NCI-H526 treated with DMSO at 0.1 percent for 48 hours (cell line): ENCODE measurements around the gene THBS3.
A peak's percentile ranks its signal among the peaks of the same experiment; 100 is the strongest.
"Not testable (repeated sequence)": the region's sequence is repeated elsewhere in the genome, so short reads cannot be mapped to it uniquely, and the experiment has no call there.

Experiments
- DNase-seq: peaks from one replicate; lab custom pipeline; 2025; lab: John Stamatoyannopoulos, UW

Gene THBS3

DNA sequence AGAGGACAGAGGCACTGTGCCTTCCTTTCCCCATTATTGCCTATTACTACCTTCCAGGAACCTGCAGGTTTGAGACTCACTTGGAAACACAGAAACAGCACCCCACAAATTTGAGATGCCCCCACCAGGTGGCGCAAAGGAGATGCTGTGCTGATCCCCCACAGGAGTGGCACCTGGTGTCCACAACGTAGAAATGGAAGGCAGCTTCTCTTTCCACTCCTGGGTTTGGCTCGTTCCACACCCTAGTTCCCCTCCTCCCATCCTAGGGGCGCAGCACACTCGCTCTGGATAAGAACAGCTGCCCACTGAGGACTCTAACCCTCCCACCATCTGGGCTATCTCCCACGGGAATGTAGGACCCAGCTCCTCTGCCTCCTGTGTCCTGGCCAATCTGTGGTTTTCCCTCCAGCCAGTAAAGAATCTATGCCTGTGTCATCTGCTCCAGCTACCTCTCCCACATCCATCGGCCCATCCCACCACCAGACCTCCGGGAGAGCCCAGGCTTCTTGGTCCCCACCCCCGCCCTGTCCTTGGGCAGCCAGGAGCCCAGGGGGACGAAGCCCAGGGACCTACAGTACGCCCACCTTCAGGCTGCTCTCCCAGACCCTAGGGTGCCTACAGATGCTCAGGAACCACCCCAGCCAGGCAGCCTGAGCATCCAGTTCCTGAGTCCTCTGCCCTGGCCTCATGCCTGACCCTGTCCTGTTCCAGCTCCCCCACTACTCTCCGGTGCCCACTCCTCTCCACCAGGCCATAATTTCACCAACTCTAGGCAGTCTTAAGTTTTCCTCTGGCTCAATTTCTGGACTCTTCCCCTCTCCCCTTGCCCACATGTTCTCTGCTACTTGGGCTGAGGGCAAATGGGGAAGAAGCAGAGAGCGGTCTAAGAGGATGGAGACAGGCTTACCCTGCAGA lies 549 bp downstream of the THBS3 start:
- DNase-seq: peak; percentile 90

DNA sequence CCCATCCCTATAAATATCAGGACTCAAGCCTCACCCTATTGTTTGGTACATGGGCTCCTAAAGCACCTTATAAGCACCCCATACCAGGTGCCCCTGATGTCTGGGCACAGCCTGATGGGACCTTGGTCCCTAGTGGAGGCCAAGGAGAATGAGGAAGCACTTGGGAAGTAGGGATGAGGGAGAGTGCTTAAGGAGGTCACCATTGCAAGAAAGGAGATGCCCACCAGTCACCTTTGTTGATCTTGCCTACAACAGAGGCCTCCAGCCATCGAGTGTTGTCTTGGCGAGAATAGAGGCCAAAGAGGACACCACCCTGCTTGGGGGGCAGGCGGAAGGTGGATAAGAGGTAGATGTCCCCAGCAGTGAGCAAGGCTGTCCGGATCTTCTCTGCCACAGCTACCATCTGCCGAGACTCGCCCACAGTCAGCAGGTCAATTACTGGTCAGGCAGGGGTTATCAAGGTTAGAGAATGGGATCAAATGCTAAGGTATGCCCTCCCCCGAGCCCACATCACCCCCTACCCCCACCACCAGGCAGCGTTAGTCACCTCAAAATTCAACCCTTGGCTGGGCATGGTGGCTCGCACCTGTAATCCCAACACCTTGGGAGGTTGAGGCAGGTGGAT lies 1.6 kb downstream of the THBS3 start:
- DNase-seq: no peak

DNA sequence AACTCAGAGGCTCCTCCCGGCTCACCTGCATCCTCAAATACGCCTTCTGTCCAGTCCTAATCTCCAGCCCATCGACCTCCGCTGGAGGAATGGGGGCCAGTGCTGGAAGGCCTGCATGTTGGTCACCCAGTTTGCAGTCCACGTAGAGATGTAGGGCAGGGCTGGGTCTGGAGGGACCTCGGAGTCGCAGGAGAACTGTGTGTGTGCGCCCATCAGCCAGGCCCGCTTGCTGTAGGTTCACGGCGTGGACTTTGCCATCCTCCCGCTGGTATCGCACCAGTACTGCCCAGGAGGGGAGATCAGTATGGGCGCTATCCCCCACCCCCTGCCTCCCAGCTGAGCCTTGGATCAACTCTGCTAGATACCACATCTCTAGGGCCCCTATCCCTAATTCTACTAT lies 2.7 kb downstream of the THBS3 start:
- DNase-seq: no peak

DNA sequence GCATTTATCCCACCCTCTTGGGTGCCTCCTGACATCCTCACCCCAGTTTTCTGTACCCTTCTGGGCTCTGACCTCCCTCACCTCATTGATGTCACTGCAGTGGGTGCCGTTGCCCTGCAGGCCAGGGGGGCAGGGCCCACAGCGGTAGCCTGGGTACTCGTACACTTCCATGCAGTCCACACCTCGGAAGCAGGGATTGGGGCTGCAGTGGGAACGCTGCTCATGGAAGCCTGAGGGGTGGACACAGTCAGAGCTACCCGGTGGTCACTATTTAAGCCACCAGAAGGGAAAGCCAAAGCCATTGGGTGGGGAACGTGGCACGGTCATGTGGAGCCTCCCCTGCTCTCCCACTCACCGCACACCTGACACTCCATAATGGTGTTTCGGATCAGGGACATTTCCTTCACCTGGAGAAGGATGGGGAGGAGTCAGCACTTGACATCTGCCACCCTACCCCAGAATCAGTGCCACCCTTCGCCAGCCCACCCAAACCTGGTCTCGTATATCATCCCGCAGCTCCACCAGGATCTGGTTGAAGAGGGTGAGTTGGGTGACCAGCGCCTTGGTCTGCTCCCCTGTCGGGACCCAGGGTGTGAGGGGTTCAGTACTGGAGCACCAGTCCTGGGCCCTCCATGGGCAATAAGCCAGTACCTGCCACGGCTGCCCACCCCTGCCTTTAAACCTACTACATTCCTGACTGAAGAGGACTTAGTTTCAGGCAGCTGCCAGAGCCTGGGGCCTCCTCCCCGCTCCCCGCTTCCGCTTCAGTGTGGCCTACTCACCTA lies 4.8 kb downstream of the THBS3 start:
- no peak for DNase-seq

DNA sequence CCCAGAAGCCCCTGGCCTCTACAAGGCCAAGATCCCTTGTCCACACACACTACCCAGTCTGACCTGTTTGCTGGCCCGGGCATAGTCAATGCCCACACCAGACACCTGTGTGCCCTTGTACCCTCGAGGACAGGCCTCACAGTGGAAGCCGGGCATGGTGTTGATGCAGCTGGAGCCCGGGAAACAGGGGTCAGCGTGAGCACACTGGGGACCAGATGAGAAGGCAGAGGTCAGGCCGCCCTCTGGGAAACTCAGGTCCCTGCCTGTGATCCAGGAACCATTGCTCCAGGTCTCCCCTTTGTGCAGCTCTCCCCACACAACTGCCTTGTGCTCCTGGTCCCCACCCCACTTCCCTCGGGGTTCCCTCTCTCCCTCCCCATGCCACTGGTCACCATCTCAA lies 5.5 kb downstream of the THBS3 start:
- no peak for DNase-seq

DNA sequence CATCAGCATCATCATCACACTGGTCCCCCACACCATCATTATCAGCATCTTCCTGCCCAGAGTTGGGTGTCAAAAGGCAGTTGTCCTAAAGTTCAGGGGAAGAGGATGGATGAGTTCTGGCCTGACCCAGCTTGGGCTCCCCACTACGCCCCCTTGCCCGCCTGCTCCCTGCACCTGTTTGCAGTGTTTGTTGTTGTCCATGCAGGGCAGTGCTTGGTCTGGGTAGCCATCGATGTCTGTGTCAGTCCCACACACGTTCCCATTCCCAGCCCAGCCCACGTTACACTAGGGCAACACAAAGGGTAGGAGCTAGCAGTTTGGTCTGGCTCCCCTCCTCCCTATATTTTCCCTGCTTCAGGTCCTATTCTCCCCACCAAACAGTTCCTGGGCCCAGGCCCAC lies 6.8 kb downstream of the THBS3 start:
- DNase-seq: no peak

DNA sequence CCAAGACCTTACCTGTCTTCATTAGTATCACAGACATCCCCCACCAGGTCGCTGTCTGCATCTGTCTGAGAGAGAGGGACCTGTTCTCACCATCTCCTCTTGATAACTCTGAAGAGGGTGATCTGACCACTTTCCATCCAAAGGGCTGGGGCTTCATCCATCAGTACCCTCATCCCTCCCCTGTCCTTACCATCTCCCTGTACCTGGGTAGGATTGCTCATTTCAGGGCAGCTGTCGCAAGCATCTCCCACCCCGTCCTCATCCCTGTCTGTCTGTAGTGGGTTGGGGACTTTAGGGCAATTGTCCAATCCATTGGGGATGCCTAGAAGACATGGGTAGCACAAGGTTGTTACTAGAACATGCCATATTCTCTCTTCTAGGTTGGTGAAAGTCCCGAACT lies 7.9 kb downstream of the THBS3 start:
- no peak for DNase-seq

DNA sequence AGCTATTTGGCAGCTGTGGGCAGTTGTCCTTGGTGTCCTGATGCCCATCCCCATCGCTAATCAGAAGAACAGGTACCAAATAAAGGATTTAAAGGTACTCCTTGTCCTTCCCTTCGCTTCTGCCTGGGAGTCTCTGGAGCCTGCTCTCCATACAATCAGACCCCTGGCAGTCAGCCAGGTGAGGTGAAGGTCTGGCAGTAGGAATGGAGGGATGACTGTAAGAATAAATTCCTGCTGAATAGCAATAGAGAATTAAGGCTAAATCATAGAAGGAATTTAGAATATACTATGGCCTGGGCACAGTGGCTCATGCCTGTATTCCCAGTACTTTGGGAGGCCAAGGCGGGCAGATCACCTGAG lies 9.2 kb downstream of the THBS3 start:
- DNase-seq: no peak

DNA sequence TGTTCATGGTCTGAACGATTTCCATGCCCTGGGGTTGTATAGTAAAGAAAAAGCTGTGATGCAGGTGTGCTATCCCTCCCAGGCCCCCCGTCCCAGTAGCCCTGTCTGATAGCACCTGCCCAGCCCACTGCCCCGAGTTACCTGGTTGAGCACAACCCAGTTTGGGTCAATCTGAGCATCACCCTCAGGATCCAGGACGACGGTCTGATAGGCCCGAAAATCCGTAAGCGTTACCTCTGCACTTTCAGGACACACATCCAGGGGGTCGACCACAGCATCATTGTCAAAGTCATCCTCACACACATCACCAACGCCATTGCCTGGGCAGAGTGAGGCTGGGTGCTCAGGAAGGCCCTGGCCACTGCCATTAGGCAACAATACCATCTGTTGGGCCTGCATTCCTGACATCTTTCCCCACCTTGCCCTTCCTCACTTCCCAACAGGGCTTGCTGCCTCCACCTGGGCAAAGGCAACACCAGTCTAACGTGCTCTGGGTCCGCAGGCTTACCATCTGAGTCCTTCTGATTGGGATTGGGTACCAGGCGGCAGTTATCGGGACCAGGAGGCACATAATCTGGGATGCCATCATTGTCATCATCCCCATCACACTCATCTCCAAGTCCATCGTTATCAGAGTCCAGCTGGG lies 9.7 kb downstream of the THBS3 start:
- DNase-seq: no peak

DNA sequence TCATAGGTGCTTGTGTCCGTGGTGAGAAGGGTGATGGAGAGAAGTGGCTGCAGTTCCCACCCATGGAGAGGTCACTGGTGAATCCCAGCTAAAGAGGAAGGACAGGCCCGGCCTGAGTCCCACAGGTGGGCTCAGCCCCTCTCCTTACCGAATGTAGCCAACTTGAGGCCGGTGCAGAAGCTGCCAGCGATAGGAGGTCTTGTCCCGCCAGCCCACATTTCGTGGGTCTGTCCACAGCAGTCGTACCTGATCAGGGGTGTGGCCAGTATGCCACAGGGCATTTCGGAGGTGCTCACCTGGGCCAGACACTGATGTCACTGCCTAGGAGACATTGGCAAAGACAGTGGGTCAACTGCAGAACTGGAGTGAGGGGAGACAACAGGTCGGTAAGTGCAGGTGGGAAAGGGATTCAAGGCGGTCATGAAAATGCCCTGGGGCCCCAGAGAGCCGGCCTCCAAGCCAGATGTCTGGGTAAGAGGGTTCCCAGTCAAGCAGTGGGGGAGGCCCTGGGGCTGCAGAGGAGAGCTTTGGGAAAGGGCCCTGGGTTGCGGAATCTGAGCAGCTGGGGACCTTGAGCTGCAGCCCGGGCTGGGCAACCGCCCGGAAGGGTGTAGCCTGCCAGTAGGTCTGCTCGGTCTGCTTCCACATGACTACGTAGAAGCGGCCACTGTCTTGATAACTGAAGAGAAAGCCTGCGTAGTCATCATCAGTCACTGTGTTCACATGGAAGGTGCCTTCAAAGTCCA lies 10.6 kb downstream of the THBS3 start:
- DNase-seq: no peak

DNA sequence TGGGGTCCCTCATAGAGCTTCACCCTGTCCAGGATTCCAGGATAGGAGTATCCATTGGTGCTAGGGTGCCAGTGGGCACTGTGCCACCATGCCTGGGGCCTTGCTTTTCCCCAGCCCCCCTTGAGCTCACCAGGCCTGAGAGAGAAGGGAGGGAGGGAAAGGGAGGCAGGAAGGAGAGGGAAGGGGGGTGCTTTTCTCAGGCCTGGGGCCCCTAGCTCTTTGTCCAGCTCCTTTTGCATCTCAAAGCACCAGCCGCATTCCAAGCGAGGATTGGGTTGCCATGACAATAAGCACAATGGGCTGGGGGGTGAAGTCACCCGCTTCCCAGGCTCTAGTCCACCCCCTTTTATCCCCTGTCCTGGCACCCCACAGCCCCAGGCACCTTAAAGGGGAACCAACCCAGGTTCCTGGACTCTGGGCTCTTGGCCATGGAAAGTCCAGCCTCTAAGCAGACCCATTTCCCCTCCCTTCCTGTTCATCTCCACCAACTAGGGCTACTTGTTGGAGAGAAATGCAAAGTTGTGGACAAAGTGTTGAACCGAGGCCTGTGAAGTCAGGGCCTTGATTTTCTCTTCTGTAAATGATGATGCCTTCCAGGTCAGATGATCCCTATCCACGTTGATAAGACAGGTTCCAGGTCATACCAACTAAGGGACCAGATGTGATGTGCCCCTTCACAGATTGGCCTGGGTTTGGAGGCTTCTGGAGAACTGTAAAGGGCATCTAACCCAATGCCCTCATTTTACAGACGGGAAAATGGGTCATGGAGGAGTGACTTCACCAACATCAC lies 11.4 kb downstream of the THBS3 start:
- no peak for DNase-seq

DNA sequence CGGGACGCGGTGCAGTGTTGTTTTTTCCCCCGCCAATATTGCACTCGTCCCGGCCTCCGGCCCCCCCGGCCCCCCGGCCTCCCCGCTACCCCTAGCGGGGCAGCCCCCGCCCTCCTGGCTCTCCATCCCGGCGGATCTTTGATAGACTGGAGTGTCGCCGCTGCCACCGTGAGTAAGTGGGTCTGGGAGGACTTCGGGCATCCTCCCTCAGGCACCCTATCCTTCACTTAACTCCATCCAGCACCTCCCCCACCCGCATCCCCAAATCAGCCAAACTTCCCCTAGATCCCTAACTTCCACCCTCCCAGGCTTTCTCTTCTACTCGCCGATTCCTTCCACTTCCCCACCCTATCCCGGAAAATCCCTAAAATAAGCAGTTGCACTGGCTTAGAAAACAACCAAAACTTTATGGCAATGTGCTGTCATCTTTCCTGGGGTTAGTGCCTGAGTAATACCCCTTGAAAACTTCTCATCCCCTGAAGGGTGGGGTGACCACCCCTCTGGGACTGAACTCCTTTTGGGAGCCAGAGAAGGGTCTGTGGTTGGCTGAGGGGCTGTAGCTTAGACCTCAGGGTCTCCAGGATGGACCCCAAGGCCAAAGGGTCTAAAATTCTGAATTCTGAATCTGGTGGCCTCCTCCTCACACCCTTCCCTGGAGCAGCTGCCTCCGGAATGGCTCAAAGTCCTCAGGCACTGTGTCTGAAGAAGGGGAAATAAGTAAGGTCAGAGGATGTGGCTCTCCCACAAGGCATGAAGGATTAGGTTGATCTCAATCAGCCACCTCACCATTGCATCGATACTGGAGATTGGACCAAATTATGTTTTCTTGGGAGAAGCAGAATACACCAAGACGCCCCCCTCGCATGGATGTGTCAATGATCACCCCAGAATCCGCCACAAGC lies 12.2 kb downstream of the THBS3 start:
- DNase-seq: no peak

DNA sequence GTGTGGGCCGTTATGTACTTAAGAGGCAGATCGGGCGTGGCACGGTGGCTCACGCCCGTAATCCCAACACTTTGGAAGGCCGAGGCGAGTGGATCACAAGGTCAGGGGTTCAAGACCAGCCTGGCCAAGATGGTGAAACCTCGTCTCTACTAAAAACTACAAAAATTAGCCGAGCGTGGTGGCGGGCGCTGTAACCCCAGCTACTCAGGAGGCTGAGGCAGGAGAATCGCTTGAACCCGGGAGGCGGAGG lies 13.8 kb downstream of the THBS3 start:
- DNase-seq: not testable (repeated sequence)

DNA sequence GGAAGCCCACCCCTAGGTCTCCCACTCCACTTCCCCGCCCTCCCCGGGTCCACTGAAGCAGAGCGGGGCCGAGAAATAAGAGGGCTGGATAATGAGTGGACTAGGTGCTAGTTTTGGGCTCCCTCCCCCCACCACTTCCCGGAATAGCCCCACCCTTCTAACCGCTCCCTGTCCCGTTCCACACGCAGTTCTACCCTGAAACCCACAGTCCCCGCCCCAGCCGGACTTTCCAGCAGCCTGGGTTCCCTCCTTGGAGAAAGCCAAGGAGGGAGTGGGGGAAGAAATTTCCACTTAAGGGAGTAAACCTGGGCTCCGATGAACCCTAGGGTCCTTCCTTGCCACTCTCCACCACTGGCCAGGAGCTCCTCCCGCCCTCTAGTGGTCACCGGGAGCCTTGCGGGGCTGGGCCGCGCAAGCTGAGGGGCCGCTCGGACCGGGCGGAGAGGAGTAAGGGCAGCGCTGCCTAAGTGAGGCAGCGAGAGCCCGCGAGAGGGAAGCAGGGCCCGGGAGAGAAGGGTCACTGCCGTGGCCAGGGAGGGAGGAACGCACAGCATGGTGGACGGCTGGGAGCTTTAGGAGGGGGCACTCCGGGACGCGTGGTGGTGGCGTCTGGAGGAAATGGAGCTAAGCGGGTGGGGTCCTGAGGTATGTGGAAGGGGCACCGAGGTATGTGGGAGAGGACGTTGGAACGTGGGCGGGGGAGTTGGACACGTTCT lies 14.3 kb downstream of the THBS3 start:
- DNase-seq: peak; percentile 95

DNA sequence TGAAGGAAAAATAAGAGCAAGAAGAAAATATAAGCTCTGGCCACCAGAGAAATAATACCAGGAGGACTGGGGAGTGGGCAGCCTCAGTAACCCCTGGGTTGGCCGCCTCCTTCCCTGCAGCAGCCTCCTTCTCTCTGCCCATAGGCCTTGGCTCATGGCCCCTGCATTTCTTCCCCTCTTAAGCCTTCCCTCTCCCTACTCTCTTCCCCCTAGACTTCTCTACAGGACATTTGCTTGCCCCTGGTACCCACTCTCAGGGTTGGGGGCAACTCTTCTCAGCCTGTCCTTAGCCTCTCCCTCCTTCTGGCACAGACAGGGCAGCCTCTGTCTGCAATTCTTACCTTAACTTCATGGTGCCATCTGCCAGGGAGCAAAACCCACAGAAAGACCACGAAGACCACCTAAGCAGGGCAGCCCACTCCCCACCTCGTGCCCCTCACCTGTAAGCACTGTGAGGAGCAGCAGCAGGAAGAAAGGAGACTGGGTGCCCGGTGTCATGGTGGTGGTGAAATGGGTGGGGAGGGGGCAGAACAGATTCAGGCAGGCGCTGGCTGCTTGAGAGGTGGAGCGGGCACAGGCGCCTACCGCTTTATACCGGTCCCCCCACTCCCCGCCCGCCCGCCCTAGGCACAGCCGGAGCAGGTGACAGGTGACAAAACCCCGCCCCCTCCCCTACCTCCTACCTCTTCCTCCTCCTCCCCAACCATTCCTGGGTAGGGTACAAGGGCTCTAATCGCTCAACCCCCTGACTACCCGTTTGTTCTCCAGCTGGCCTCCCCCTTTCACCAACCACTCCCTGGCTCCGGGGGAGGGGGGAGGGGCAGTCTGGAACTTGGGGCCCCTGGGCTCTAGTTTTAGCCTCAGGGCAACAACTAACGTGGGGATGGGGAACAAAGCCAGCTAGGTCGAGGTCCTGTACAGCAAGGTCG lies 15.1 kb downstream of the THBS3 start:
- peak; percentile 93 for DNase-seq

DNA sequence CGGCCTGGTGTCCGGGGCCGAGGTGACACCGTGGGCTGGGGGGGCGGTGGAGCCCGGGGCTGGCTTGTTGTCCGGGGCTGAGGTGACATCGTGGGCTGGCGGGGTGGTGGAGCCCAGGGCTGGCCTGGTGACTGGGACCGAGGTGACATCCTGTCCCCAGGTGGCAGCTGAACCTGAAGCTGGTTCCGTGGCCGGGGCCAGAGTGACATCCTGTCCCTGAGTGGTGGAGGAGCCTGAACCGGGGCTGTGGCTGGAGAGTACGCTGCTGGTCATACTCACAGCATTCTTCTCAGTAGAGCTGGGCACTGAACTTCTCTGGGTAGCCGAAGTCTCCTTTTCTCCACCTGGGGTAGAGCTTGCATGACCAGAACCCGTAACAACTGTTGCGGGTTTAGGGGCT lies 15.8 kb downstream of the THBS3 start:
- DNase-seq: no peak

DNA sequence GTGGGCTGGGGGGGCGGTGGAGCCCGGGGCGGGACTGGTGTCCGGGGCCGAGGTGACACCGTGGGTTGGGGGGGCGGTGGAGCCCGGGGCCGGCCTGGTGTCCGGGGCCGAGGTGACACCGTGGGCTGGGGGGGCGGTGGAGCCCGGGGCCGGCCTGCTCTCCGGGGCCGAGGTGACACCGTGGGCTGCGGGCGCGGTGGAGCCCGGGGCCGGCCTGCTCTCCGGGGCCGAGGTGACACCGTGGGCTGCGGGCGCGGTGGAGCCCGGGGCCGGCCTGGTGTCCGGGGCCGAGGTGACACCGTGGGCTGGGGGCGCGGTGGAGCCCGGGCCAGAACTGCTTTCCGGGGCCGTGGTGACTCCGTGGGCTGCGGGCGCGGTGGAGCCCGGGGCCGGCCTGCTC lies 17.8 kb downstream of the THBS3 start:
- not testable (repeated sequence) for DNase-seq

DNA sequence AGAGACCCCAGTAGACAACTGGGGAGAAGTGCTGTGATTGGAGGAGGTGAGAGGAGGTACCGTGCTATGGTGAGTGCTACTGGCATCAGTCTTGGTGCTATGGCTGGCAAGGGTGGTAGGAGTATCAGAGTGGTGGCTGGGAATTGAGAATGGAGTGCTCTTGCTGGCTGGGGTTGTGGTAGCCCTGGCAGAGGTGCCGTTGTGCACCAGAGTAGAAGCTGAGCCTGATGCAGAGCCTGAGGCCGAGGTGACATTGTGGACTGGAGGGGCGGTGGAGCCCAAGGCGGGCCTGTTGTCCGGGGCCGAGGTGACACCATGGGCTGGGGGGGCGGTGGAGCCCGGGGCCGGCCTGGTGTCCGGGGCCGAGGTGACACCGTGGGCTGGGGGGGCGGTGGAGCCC lies 19.4 kb downstream of the THBS3 start:
- no peak for DNase-seq
